ENCODE results near the gene STRBP. TPM values are rescaled to one million over a fixed set of nuclear protein-coding genes. Genes with fewer than 3 reads are reported as not detected.

STRBP gene
- total and polyA plus RNA-seq, 9 of the 15 experiments (the other 6 are each of a cell fraction or from before 2014, with no cell fraction given) = 27.7 to 84.0 (median 70.2) TPM

DNA sequence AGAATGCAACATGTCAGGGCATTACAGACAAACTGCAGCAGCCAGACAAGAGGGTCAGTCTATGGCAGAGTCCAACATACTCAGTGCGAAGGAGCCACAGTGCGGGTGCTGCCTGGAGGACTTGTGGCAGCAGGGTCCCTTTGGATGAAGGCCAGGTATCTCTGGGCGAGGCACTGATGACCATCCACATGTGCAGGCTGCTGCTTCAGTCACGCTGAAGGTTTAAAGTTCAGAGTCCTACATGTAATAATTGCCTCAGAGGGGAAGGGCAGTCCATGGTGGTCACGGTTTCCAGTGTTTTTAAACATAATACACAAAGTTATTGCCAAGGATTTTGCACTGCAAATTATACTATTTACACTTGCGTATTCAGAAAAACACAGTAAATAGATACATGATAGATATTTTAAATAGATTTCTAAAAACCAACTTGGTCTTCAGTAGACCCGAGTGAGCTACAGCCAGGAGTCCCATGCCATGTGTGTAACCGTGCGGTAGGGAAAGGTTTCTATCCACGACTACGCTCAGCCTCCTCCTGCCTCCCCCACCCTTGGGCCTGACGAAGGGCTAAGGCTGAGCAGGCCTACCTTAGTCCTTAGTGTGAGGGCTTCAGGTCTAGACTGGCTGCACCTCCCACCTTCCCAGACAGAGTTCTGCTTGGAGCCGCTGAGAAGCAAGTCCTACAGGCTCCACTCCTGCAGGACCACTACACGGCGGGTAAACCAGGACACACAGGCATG, 158.7 kb downstream of the STRBP start:
- no TSS peak for BruUV-seq (replicated peaks)
- DNase-seq (ENCODE audit: extremely low read depth in 1 of 4, low spot score in 3 of 4) (no peak), FAIRE-seq (no peak), ATAC-seq (no peak)
- 0 out of 2 replicates have a peak, but pooled peaks cover 2% of the 10 kb centered on the region for H4K20me1 ChIP-seq (replicated peaks; ENCODE audit: control insufficient read depth, insufficient read depth, low read length)
- in situ Hi-C loops (cut with MboI) (no loop called here), intact Hi-C loops (cut with micrococcal nuclease) (no loop called here)
- ChIA-PET CTCF (ENCODE audit: low intra/inter-chr PET ratio) (no interaction called here), POLR2A (interaction anchor here (0.6 kb wide), 1 partner anchor 310 kb away, joined by 3 read pairs; no protein-coding TSS in a partner anchor)
- no peak overlapping the region for H3K27ac ChIP-seq (ENCODE audit: extremely low read depth, low read depth, low read length)
- no peak overlapping the region for H3K4me3 ChIP-seq
- H3K9me3 ChIP-seq (replicated peaks; ENCODE audit: control insufficient read depth, insufficient read depth, low read depth, low read length) = no peaks in the 10 kb centered on the region
- no peaks in the 10 kb centered on the region for H3K79me2 ChIP-seq (ENCODE audit: control insufficient read depth, insufficient read depth, low read length)
- no peaks in the 10 kb centered on the region for H3K9me1 ChIP-seq (ENCODE audit: control insufficient read depth, insufficient read depth, low read length)
- WGBS (ENCODE audit: insufficient coverage, low coverage, missing lambda C conversion rate) = 88% methylated on average over 15 of the region's 15 CpGs
- H3K9ac ChIP-seq (ENCODE audit: insufficient read depth in 1 of 2, low read depth in 2 of 2, low read length in 2 of 2) = no peak overlapping the region
- no peak overlapping the region for H2AFZ ChIP-seq (ENCODE audit: low read depth, low read length)
- H3K4me1 ChIP-seq (replicated peaks in 1 of 2; ENCODE audit: control insufficient read depth in 2 of 2, insufficient read depth in 2 of 2, low read length in 2 of 2) = peaks cover 0 to 6% of the 10 kb centered on the region in 2 experiments; a peak in 1 of 5 replicates
- H3K36me3 ChIP-seq (ENCODE audit: control insufficient read depth, insufficient read depth, low read length) = peaks cover 79% of the 10 kb centered on the region; the same call in 2 of the 3 replicates
- no peaks in the 10 kb centered on the region for H3K27me3 ChIP-seq (ENCODE audit: control insufficient read depth in 2 of 2, insufficient read depth in 2 of 2, low read length in 2 of 2)
- H3K4me2 ChIP-seq (ENCODE audit: insufficient read depth, low read length) = no peak overlapping the region
- TF ChIP-seq TAF15 (IDR thresholded peaks at IDR 0.05; ENCODE audit: low read depth, low read length) (no peak), RBM17 (IDR thresholded peaks at IDR 0.05; ENCODE audit: borderline replicate concordance, low read depth, low read length) (no peak), ZNF316 (IDR thresholded peaks at IDR 0.05) (no peak), FOSL1 (tag; conservative IDR thresholded peaks at IDR 0.05) (no peak), ARID3B (CRISPR knock-in tag; IDR thresholded peaks at IDR 0.05; ENCODE audit: borderline replicate concordance) (no peak), KAT2B (IDR thresholded peaks at IDR 0.05; ENCODE audit: low read depth, low read length) (no peak), ZNF609 (CRISPR knock-in tag; IDR thresholded peaks at IDR 0.05; ENCODE audit: borderline replicate concordance) (no peak), BCLAF1 (IDR thresholded peaks at IDR 0.05; ENCODE audit: borderline replicate concordance in 1 of 2, control insufficient read depth in 1 of 2, low read depth in 2 of 2, low read length in 1 of 2) (no peak), USF2 (CRISPR knock-in tag; IDR thresholded peaks at IDR 0.05) (no peak), MIER1 (IDR thresholded peaks at IDR 0.05; ENCODE audit: low read depth) (no peak)

Data from K562 (cell line).